Stimulated activated naive B cell treated with anti-CD40 and anti-IgM and Interleukin-4, amounts not matched to agents 10 μg/mL and 1 μg/mL and 100 μg/mL, for 72 hours (primary cell): Measurements from ENCODE around the gene KRTAP5-4.
A peak's percentile ranks its signal among the peaks of the same experiment; 100 is the strongest.

Experiments used
- ATAC-seq, 2 donors: fragments of 150-1000 bp; cut with Tn5 transposase; replicated peaks; 2 replicates each; pipeline ENCODE4 v1.10.0; 2021; ENCODE audit warnings: moderate library complexity in 1 of 2
- DNase-seq: peaks from one replicate; pipeline ENCODE4 v3.0.0; 2021
- H3K27ac Mint-ChIP-seq: one replicate; pipeline ENCODE4 v1.8.0; 2022; ENCODE audit warnings: mild to moderate bottlenecking, mixed read lengths
- H3K27me3 Mint-ChIP-seq, 2 donors: one replicate each; pipeline ENCODE4 v1.8.0; 2022; ENCODE audit warnings: mixed read lengths in 2 of 2
- H3K36me3 Mint-ChIP-seq, 2 donors: one replicate each; pipeline ENCODE4 v1.8.0; 2022; ENCODE audit warnings: mixed read lengths in 2 of 2, mild to moderate bottlenecking in 1 of 2
- H3K4me1 Mint-ChIP-seq, 2 donors: one replicate each; pipeline ENCODE4 v1.8.0; 2022; ENCODE audit warnings: mixed read lengths in 2 of 2, mild to moderate bottlenecking in 1 of 2
- H3K4me3 Mint-ChIP-seq, 2 donors: one replicate each; pipeline ENCODE4 v1.8.0; 2022; ENCODE audit warnings: mild to moderate bottlenecking in 2 of 2, mixed read lengths in 2 of 2, moderate library complexity in 1 of 2
- H3K9me3 Mint-ChIP-seq, 2 donors: one replicate each; pipeline ENCODE4 v1.8.0; 2022; ENCODE audit warnings: mixed read lengths in 2 of 2, mild to moderate bottlenecking in 1 of 2

KRTAP5-4 gene

DNA sequence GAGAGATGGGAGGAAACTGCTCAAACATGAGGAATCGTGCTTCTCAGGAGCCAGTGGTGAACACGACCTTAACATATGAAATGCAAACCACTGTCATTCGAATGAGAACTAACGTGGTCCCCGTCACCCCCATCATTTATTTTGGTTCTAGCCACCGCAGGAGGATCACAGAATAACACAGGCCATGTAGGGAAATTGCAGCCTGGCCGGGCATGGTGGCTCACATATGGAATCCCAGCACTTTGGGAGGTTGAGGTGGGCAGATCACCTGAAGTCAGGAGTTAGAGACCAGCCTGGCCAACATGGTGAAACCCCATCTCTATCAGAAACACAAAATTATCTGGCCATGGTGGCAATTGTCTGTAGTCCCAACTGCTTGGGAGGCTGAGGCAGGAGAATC, 34.7 kb upstream of the KRTAP5-4 start:
- DNase-seq (no peak), ATAC-seq (no peak)
- Mint-ChIP-seq H3K27ac (no peak overlapping the region), H3K4me1 (peaks cover 7 to 8% of the 10 kb centered on the region in 2 donors), H3K4me3 (no peak overlapping the region), H3K27me3 (peaks cover 49 to 51% of the 10 kb centered on the region in 2 donors), H3K36me3 (no peaks in the 10 kb centered on the region), H3K9me3 (no peaks in the 10 kb centered on the region)

GRCh38 chr11:1656061-1656441, 34.1 kb upstream of the KRTAP5-4 start:
- Mint-ChIP-seq H3K36me3 (no peaks in the 10 kb centered on the region), H3K27ac (no peak overlapping the region), H3K4me1 (peaks cover 7 to 8% of the 10 kb centered on the region in 2 donors), H3K4me3 (no peak overlapping the region), H3K9me3 (no peaks in the 10 kb centered on the region), H3K27me3 (peaks cover 43 to 51% of the 10 kb centered on the region in 2 donors)
- DNase-seq (no peak), ATAC-seq (no peak)

DNA sequence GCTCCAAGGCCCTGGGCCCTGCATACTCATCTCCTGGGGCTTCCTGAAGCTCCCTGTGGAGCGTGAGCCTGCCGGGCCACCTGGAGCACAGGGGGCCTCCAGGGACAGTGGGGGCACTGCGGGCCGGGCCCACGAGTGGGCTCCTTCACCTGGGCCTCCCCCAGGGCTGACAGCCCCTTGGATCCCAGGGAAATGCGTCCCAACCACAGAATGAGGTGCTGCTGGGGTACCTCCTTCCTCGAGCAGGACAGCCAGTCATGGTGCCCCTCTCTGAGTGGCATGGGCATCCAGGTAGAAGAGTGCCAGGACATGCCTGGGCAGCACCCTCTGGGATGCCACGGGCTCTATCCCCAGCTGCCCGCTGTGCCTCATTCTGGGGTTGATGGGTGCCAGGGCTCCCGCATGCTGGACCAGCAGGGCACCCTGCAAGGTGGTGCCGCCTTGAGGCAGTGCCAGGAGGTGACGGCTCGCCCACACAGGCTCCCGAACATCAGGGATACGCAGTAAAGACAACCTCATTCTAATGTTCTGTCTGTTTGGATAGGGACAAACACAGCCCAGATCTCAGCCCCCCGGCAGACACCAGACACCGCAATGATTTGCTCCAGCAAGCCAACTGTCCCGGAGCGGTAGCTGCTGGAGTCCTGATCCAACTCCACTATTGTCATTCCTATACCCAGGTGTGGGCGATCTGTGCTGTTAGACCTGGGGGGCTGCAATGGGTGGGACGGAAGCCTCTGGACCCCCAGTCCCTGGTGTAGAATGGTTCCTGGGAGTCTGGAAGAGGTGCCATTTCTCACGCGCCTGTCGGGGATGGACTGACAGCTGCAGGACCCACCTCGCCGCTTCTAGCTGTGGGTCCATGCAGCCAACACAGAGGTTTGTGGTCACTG, 33.5 kb upstream of the KRTAP5-4 start:
- H3K27ac Mint-ChIP-seq = no peak overlapping the region
- H3K36me3 Mint-ChIP-seq = no peaks in the 10 kb centered on the region
- ATAC-seq (no peak), DNase-seq (no peak)
- H3K27me3 Mint-ChIP-seq = peaks cover 41 to 49% of the 10 kb centered on the region in 2 donors
- no peaks in the 10 kb centered on the region for H3K9me3 Mint-ChIP-seq
- H3K4me3 Mint-ChIP-seq = no peak overlapping the region
- peaks cover 7 to 8% of the 10 kb centered on the region in 2 donors for H3K4me1 Mint-ChIP-seq

DNA sequence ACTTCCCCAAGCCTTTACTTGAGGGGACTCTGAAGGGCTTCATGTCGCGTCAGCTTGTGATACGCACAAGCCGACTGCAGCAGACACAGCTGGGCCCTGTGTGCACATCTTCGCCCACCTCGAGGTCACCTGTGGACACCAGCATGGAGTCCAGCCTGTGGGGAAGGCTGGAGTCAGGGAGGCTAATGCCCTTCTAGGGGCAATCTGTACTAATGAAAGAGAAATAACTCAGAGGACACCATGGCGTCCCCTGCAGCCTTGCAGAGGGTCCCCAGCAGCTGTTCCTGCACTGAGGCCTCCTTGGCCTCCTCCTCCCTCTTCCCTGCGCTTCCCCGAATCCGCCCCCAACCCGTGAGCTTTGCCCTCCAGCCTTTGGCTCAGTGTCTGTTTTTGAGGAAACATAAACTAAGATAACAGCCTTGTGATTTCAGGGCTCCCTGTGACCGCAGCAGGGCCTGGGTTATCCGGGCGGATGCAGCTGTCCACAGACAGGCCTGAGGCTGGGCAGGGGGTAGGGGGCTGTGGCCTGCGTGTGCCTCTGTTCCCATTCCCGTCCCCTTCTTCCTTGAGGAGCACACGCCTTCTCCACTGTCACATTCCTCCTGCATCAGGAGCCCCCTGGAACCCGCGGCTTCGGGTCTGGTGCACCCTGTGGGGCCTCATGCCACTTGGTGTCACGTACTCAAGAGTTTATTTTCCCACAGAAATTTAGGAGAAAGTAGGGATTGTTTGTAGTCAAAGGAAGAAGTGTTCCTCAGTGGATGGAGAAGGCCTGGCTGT, 32.6 kb upstream of the KRTAP5-4 start:
- no peak overlapping the region for H3K4me3 Mint-ChIP-seq
- H3K27me3 Mint-ChIP-seq = peaks cover 32 to 41% of the 10 kb centered on the region in 2 donors

GRCh38 chr11:1653541-1654387, 31.8 kb upstream of the KRTAP5-4 start:
- no peaks in the 10 kb centered on the region for H3K36me3 Mint-ChIP-seq
- no peak for ATAC-seq
- no peak for DNase-seq
- peaks cover 0 to 2% of the 10 kb centered on the region in 2 donors for H3K4me1 Mint-ChIP-seq
- no peak overlapping the region for H3K4me3 Mint-ChIP-seq
- H3K27me3 Mint-ChIP-seq = peaks cover 29 to 36% of the 10 kb centered on the region in 2 donors
- H3K9me3 Mint-ChIP-seq = no peaks in the 10 kb centered on the region
- no peak overlapping the region for H3K27ac Mint-ChIP-seq

More for the DNA sequence above, 32.6 kb upstream of the KRTAP5-4 start:
- Mint-ChIP-seq H3K27ac (no peak overlapping the region), H3K9me3 (no peaks in the 10 kb centered on the region), H3K4me1 (peaks cover 4 to 6% of the 10 kb centered on the region in 2 donors), H3K36me3 (no peaks in the 10 kb centered on the region)
- DNase-seq (no peak), ATAC-seq (no peak)

GRCh38 chr11:1652771-1653540, 31.0 kb upstream of the KRTAP5-4 start:
- H3K9me3 Mint-ChIP-seq = no peaks in the 10 kb centered on the region
- peaks cover 0 to 2% of the 10 kb centered on the region in 2 donors for H3K4me1 Mint-ChIP-seq
- no peak overlapping the region for H3K4me3 Mint-ChIP-seq
- no peaks in the 10 kb centered on the region for H3K36me3 Mint-ChIP-seq
- ATAC-seq (peak; percentile 83 to 87), DNase-seq (peak; percentile 51)
- H3K27me3 Mint-ChIP-seq = peaks cover 29 to 32% of the 10 kb centered on the region in 2 donors
- H3K27ac Mint-ChIP-seq = no peak overlapping the region

DNA sequence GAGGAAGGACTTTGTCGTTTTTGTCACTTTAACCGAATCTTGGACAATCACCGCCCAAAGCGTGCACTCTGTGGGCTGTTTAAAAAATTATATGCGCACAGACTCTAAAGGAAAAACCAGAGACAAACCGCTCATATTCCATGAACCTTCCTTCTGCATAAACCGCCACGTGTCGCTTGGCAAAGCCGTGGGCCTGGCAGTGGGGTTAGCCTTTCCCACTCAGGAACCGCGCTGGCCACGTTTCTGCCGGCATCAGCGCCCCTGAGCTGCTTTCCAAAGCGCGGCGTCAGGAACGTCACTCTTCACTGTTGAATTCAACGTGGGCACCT, 30.5 kb upstream of the KRTAP5-4 start:
- no peak overlapping the region for H3K27ac Mint-ChIP-seq
- H3K27me3 Mint-ChIP-seq = peaks cover 27 to 29% of the 10 kb centered on the region in 2 donors
- H3K4me3 Mint-ChIP-seq = no peak overlapping the region
- DNase-seq = no peak
- no peak for ATAC-seq
- peaks cover 0 to 2% of the 10 kb centered on the region in 2 donors for H3K4me1 Mint-ChIP-seq
- no peaks in the 10 kb centered on the region for H3K9me3 Mint-ChIP-seq
- no peaks in the 10 kb centered on the region for H3K36me3 Mint-ChIP-seq

DNA sequence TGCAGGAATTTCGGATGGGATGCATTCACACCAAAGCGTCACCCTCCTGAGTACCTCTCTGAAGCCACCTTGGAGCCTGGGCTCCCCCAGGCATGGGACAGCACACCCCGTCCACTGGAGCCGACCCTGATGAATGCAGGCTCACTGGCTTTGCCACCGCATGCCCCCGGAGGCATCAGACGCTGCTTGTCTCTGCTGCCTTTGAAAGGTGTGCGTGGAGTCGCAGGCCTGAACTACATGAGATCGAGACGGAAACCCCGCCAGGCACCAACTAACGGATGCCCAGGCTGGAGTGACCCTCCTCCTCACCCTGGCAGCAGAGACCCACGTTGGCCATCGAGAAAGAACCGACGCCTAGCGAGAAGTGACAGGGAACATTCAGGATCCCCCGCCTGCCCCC, 30.1 kb upstream of the KRTAP5-4 start:
- Mint-ChIP-seq H3K36me3 (no peaks in the 10 kb centered on the region), H3K4me1 (peaks cover 0 to 2% of the 10 kb centered on the region in 2 donors), H3K9me3 (no peaks in the 10 kb centered on the region), H3K27me3 (peaks cover 27 to 29% of the 10 kb centered on the region in 2 donors), H3K27ac (no peak overlapping the region), H3K4me3 (no peak overlapping the region)
- ATAC-seq = no peak
- no peak for DNase-seq

DNA sequence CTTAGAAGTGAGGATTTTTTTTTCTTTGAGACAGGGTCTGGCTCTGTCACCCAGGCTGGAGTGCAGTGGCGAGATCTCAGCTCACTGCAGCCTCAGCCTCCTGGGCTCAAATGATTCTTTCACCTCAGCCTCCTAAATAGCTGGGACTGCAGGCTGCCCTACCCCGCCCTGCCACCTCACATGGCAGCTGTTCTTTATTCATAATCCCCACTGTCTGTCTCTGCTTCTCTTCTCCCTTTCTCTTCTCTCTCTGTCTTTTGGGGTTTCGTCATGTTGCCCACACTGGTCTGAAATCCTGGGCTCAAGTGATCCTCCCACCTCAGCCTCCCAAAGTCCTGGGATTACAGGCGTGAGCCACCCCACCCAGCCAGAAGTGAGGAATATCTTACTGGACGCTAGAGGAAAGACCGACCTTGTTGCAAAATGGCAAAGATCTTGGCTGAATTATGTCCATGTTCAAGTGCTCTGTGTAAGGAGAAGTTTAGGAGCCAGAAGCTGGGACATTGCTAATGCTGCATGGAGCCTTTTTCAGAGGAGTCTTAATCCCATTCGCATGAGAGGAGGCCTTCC, 29.6 kb upstream of the KRTAP5-4 start:
- ATAC-seq (no peak), DNase-seq (no peak)
- peaks cover 21 to 29% of the 10 kb centered on the region in 2 donors for H3K27me3 Mint-ChIP-seq
- no peak overlapping the region for H3K27ac Mint-ChIP-seq
- H3K36me3 Mint-ChIP-seq = no peaks in the 10 kb centered on the region
- no peak overlapping the region for H3K4me3 Mint-ChIP-seq
- peaks cover 0 to 2% of the 10 kb centered on the region in 2 donors for H3K4me1 Mint-ChIP-seq
- no peaks in the 10 kb centered on the region for H3K9me3 Mint-ChIP-seq

DNA sequence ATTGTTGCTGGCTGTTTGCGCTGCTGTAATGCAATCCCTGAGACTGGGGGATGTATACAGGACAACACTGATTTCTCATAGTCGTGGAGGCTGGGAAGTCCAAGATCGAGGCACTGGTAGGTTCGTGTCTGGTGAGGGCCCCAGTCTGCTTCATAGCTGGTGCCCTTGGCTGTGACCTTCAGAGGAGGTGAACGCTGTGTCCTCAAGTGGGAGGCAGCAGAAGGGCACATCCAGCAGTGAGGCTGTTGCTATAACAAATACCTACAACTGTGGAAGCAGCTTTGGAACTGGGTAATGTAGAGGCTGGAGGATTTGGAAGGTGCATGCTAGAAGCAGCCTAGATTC, 29.0 kb upstream of the KRTAP5-4 start:
- H3K27me3 Mint-ChIP-seq = peaks cover 17 to 28% of the 10 kb centered on the region in 2 donors
- DNase-seq (no peak), ATAC-seq (no peak)
- H3K27ac Mint-ChIP-seq = no peak overlapping the region
- no peak overlapping the region for H3K4me3 Mint-ChIP-seq
- peaks cover 0 to 2% of the 10 kb centered on the region in 2 donors for H3K4me1 Mint-ChIP-seq
- no peaks in the 10 kb centered on the region for H3K36me3 Mint-ChIP-seq
- H3K9me3 Mint-ChIP-seq = no peaks in the 10 kb centered on the region

GRCh38 chr11:1650034-1650917, 28.3 kb upstream of the KRTAP5-4 start:
- Mint-ChIP-seq H3K27ac (no peak overlapping the region), H3K4me1 (peaks cover 0 to 2% of the 10 kb centered on the region in 2 donors), H3K27me3 (peaks cover 12 to 24% of the 10 kb centered on the region in 2 donors), H3K36me3 (no peaks in the 10 kb centered on the region), H3K4me3 (no peak overlapping the region), H3K9me3 (no peaks in the 10 kb centered on the region)
- ATAC-seq (no peak), DNase-seq (no peak)

- Mint-ChIP-seq H3K27ac (no peak overlapping the region), H3K4me3 (no peak overlapping the region), H3K9me3 (no peaks in the 10 kb centered on the region), H3K27me3 (peaks cover 13 to 24% of the 10 kb centered on the region in 2 donors), H3K4me1 (peaks cover 0 to 2% of the 10 kb centered on the region in 2 donors), H3K36me3 (no peaks in the 10 kb centered on the region)
- DNase-seq (no peak), ATAC-seq (no peak)
Measured at GRCh38 chr11:1648653-1649420, 26.9 kb upstream of the KRTAP5-4 start.
